HG02870 (cell line): ENCODE results near the gene LRTM1.

Experiments used
- ATAC-seq: cut with Tn5 transposase; IDR thresholded peaks from one replicate; pipeline ENCODE4 v1.9.1; 2021; ENCODE audit warnings: mild to moderate bottlenecking, moderate library complexity; ENCODE audit not compliant: unreplicated experiment

Gene LRTM1

GRCh38 chr3:54928046-54928770 is at the start of gene LRTM1:
Gene LRTM1, minus strand, starts transcription at chr3:54928059. Its CDS starts 148 bp downstream, at chr3:54927911.
- no peak for ATAC-seq

GRCh38 chr3:54977439-54977838 is 49.6 kb upstream of the LRTM1 start:
- no peak for ATAC-seq

- ATAC-seq = no peak
Measured at GRCh38 chr3:54970895-54971294, 43.0 kb upstream of the LRTM1 start.

GRCh38 chr3:54969652-54970051 is 41.8 kb upstream of the LRTM1 start:
- no peak for ATAC-seq

GRCh38 chr3:54968546-54969172 is 40.8 kb upstream of the LRTM1 start:
- no peak for ATAC-seq

- no peak for ATAC-seq
Measured at GRCh38 chr3:54967731-54968161, 39.9 kb upstream of the LRTM1 start.

- ATAC-seq = no peak
Measured at GRCh38 chr3:54966979-54967378, 39.1 kb upstream of the LRTM1 start.

GRCh38 chr3:54965746-54966145 is 37.9 kb upstream of the LRTM1 start:
- no peak for ATAC-seq

GRCh38 chr3:54964081-54964480 is 36.2 kb upstream of the LRTM1 start:
- ATAC-seq = no peak

- ATAC-seq = no peak
Measured at GRCh38 chr3:54963641-54964040, 35.8 kb upstream of the LRTM1 start.

GRCh38 chr3:54962200-54962599 is 34.3 kb upstream of the LRTM1 start:
- ATAC-seq = no peak

GRCh38 chr3:54960701-54961100 is 32.8 kb upstream of the LRTM1 start:
- no peak for ATAC-seq

- ATAC-seq = no peak
Measured at GRCh38 chr3:54960082-54960481, 32.2 kb upstream of the LRTM1 start.

- no peak for ATAC-seq
Measured at GRCh38 chr3:54957711-54958110, 29.9 kb upstream of the LRTM1 start.

GRCh38 chr3:54955941-54956340 is 28.1 kb upstream of the LRTM1 start:
- no peak for ATAC-seq

GRCh38 chr3:54955496-54955895 is 27.6 kb upstream of the LRTM1 start:
- ATAC-seq = no peak

- no peak for ATAC-seq
Measured at GRCh38 chr3:54954521-54954920, 26.7 kb upstream of the LRTM1 start.

GRCh38 chr3:54954022-54954421 is 26.2 kb upstream of the LRTM1 start:
- no peak for ATAC-seq

- ATAC-seq = no peak
Measured at GRCh38 chr3:54951405-54951804, 23.5 kb upstream of the LRTM1 start.

- no peak for ATAC-seq
Measured at GRCh38 chr3:54950391-54951003, 22.6 kb upstream of the LRTM1 start.

- ATAC-seq = no peak
Measured at GRCh38 chr3:54949491-54950044, 21.7 kb upstream of the LRTM1 start.
